Endothelial cell (in vitro differentiated cells): ENCODE measurements around the gene SIAE. TPM values are rescaled to one million over a fixed set of nuclear protein-coding genes. Genes with fewer than 3 reads are reported as not detected.

Source experiments
- DNase-seq: peaks from one replicate; pipeline ENCODE4 v3.0.0; 2021; ENCODE audit warnings: low spot score
- H3K27ac Mint-ChIP-seq: one replicate; pipeline ENCODE4 v1.8.0; 2021; ENCODE audit warnings: mixed read lengths, inconsistent platforms; ENCODE audit not compliant: unreplicated experiment
- H3K27me3 Mint-ChIP-seq: one replicate; pipeline ENCODE4 v1.8.0; 2021; ENCODE audit warnings: mild to moderate bottlenecking, moderate library complexity, mixed read lengths, inconsistent platforms; ENCODE audit not compliant: unreplicated experiment
- H3K36me3 Mint-ChIP-seq: one replicate; pipeline ENCODE4 v1.8.0; 2021; ENCODE audit warnings: mild to moderate bottlenecking, low read depth, mixed read lengths, inconsistent platforms; ENCODE audit not compliant: unreplicated experiment
- H3K4me1 Mint-ChIP-seq: one replicate; pipeline ENCODE4 v1.8.0; 2021; ENCODE audit warnings: mild to moderate bottlenecking, mixed read lengths, inconsistent platforms; ENCODE audit not compliant: unreplicated experiment
- H3K4me3 Mint-ChIP-seq: one replicate; pipeline ENCODE4 v1.8.0; 2021; ENCODE audit warnings: mild to moderate bottlenecking, mixed read lengths, inconsistent platforms; ENCODE audit not compliant: unreplicated experiment
- H3K9me3 Mint-ChIP-seq: one replicate; pipeline ENCODE4 v1.8.0; 2021; ENCODE audit warnings: mixed read lengths, inconsistent platforms; ENCODE audit not compliant: unreplicated experiment
- total RNA-seq: library from RNA; stranded (reverse); fragmentation: NEBNext Ultra II Directional; extraction: Animal tissue kit (Norgen Biotek cat#: 25700); gene quantifications from one replicate; pipeline ENCODE4 v1.2.1, GENCODE V29; 2021; ENCODE audit not compliant: unreplicated experiment
- TF ChIP-seq, protein P1 (sequence below): fragments of 200-600 bp; sonication (generic); IDR thresholded peaks from one replicate; pipeline ENCODE4 v1.5.0; 2021; ENCODE audit warnings: antibody characterized with exemption; ENCODE audit not compliant: unreplicated experiment

The SIAE gene
- total RNA-seq, 1 donor from 2014 or later = 11.4 TPM

GRCh38 chr11:124602193-124602592 is 71.3 kb downstream of the SIAE start:
- Mint-ChIP-seq H3K9me3 (no peaks in the 10 kb centered on the region), H3K36me3 (no peaks in the 10 kb centered on the region)
- TF ChIP-seq, protein P1, sequence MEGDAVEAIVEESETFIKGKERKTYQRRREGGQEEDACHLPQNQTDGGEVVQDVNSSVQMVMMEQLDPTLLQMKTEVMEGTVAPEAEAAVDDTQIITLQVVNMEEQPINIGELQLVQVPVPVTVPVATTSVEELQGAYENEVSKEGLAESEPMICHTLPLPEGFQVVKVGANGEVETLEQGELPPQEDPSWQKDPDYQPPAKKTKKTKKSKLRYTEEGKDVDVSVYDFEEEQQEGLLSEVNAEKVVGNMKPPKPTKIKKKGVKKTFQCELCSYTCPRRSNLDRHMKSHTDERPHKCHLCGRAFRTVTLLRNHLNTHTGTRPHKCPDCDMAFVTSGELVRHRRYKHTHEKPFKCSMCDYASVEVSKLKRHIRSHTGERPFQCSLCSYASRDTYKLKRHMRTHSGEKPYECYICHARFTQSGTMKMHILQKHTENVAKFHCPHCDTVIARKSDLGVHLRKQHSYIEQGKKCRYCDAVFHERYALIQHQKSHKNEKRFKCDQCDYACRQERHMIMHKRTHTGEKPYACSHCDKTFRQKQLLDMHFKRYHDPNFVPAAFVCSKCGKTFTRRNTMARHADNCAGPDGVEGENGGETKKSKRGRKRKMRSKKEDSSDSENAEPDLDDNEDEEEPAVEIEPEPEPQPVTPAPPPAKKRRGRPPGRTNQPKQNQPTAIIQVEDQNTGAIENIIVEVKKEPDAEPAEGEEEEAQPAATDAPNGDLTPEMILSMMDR = no peak

GRCh38 chr11:124600621-124601320 is 72.8 kb downstream of the SIAE start:
- H3K9me3 Mint-ChIP-seq = no peaks in the 10 kb centered on the region
- no peaks in the 10 kb centered on the region for H3K27me3 Mint-ChIP-seq
- H3K4me3 Mint-ChIP-seq = no peak overlapping the region
- H3K27ac Mint-ChIP-seq = no peak overlapping the region
- no peak for DNase-seq
- TF ChIP-seq, protein P1 = no peak
- peaks cover 2% of the 10 kb centered on the region for H3K4me1 Mint-ChIP-seq
- H3K36me3 Mint-ChIP-seq = no peaks in the 10 kb centered on the region

More at GRCh38 chr11:124602193-124602592, 71.3 kb downstream of the SIAE start:
- Mint-ChIP-seq H3K27ac (no peak overlapping the region), H3K4me1 (peaks cover 4% of the 10 kb centered on the region), H3K4me3 (no peak overlapping the region), H3K27me3 (no peaks in the 10 kb centered on the region)
- no peak for DNase-seq

DNA sequence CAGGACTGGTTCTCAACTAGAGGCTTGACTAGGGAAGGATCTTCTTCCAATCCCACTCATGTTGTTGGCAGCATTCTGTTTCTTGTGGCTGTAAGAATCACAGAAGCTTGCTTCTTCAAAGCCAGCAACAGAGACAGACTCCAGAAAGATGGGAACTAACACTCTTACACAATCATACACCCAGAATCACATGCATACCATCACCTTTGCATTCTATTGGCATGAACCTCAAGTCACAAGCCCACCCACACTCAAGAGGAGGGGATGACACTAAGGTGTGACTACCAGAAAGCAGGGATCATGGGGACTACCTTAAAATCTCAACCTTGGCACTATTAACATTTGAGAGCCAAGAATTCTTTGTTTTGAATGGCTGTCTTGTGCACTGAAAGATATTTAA is 75.9 kb downstream of the SIAE start:
- TF ChIP-seq, protein P1 = no peak
- Mint-ChIP-seq H3K4me1 (no peaks in the 10 kb centered on the region), H3K9me3 (no peaks in the 10 kb centered on the region), H3K27me3 (no peaks in the 10 kb centered on the region), H3K4me3 (no peak overlapping the region), H3K27ac (no peak overlapping the region), H3K36me3 (no peaks in the 10 kb centered on the region)
- no peak for DNase-seq

GRCh38 chr11:124595302-124595701 is 78.2 kb downstream of the SIAE start:
- H3K4me1 Mint-ChIP-seq = peaks cover 3% of the 10 kb centered on the region
- H3K27ac Mint-ChIP-seq = no peak overlapping the region
- TF ChIP-seq, protein P1 = no peak
- no peak for DNase-seq
- H3K4me3 Mint-ChIP-seq = no peak overlapping the region
- H3K27me3 Mint-ChIP-seq = no peaks in the 10 kb centered on the region
- H3K9me3 Mint-ChIP-seq = no peaks in the 10 kb centered on the region
- H3K36me3 Mint-ChIP-seq = no peaks in the 10 kb centered on the region

- no peak overlapping the region for H3K4me3 Mint-ChIP-seq
- H3K4me1 Mint-ChIP-seq = peaks cover 10% of the 10 kb centered on the region
- H3K27me3 Mint-ChIP-seq = no peaks in the 10 kb centered on the region
Measured at GRCh38 chr11:124592627-124593026, 80.9 kb downstream of the SIAE start.

More at GRCh38 chr11:124592627-124593026, 80.9 kb downstream of the SIAE start:
- no peaks in the 10 kb centered on the region for H3K36me3 Mint-ChIP-seq
- no peaks in the 10 kb centered on the region for H3K9me3 Mint-ChIP-seq
- no peak for DNase-seq
- H3K27ac Mint-ChIP-seq = no peak overlapping the region
- TF ChIP-seq, protein P1 = no peak
